Tibial artery (tissue), 4 donors: ENCODE results near the gene FCHSD1.

Experiments
- DNase-seq, 2 donors: peaks; one replicate each; pipeline ENCODE4 v3.0.0-alpha.2; 2019
- H3K27ac ChIP-seq, 2 donors: fragments of 200-600 bp; sonication (generic) in 1 of 2; 1 replicate in 1 of 2; 2 replicates in 1 of 2; pipeline ENCODE4 v1.5.1; 2018 to 2019; ENCODE audit warnings: mild to moderate bottlenecking in 1 of 2
- H3K27me3 ChIP-seq, 2 donors: fragments of 200-600 bp; sonication (generic) in 1 of 2; one replicate each; pipeline versions ENCODE4 v1.5.1 to v1.6.0; 2016 to 2019
- H3K36me3 ChIP-seq, 3 donors: fragments of 200-600 bp; sonication (generic) in 2 of 3; one replicate each; pipeline ENCODE4 v1.5.1; 2016 to 2019; ENCODE audit warnings: mild to moderate bottlenecking in 2 of 3
- H3K4me1 ChIP-seq, 4 donors: fragments of 200-600 bp; sonication (generic) in 2 of 4; 1 replicate in 3 of 4; 2 replicates in 1 of 4; pipeline ENCODE4 v1.5.1; 2016 to 2019
- H3K4me3 ChIP-seq, 2 donors: fragments of 200-600 bp; sonication (generic) in 1 of 2; 1 replicate in 1 of 2; 2 replicates in 1 of 2; pipeline ENCODE4 v1.5.1; 2018 to 2019; ENCODE audit warnings: mild to moderate bottlenecking in 2 of 2
- H3K9me3 ChIP-seq, 3 donors: fragments of 200-600 bp; sonication (generic) in 1 of 3; one replicate each; pipeline ENCODE4 v1.5.1; 2016 to 2019
- CTCF ChIP-seq, 2 experiments: fragments of 200-600 bp in 1 of 2; fragments of 450-650 bp in 1 of 2; IDR thresholded peaks; one replicate each; pipeline ENCODE4 v1.5.1; 2017 to 2019; ENCODE audit warnings: antibody characterized with exemption in 2 of 2, mild to moderate bottlenecking in 1 of 2, moderate library complexity in 1 of 2
- intact Hi-C: fragments of 100-400 bp; cut with DNase I; formaldehyde crosslinking; loops from one replicate; pipeline ENCODE4 v1.15.0; 2023; ENCODE audit warnings: low total_unique reads

Gene FCHSD1

GRCh38 chr5:141680178-141680577 lies 29.0 kb upstream of the FCHSD1 start:
- Histone ChIP-seq H3K27me3 (no peaks in the 10 kb centered on the region), H3K4me3 (no peak overlapping the region), H3K27ac (no peak overlapping the region), H3K36me3 (no peaks in the 10 kb centered on the region), H3K9me3 (no peaks in the 10 kb centered on the region), H3K4me1 (peaks cover 0 to 31% (median 21%) of the 10 kb centered on the region in 4 donors)
- intact Hi-C loops = no loop called here
- no peak for DNase-seq
- TF ChIP-seq CTCF (IDR thresholded peaks at IDR 0.05) = no peak

- Histone ChIP-seq H3K4me3 (no peak overlapping the region), H3K27ac (no peak overlapping the region), H3K27me3 (no peaks in the 10 kb centered on the region), H3K4me1 (peaks cover 0 to 28% (median 19%) of the 10 kb centered on the region in 4 donors), H3K9me3 (no peaks in the 10 kb centered on the region), H3K36me3 (peaks cover 0 to 5% (median 0%) of the 10 kb centered on the region in 3 donors)
- no peak for DNase-seq
- no peak for TF ChIP-seq CTCF (IDR thresholded peaks at IDR 0.05)
- intact Hi-C loops = no loop called here
Observed at GRCh38 chr5:141677415-141677814, 26.2 kb upstream of the FCHSD1 start.

GRCh38 chr5:141675672-141676071 lies 24.5 kb upstream of the FCHSD1 start:
- peaks cover 0 to 19% (median 0%) of the 10 kb centered on the region in 3 donors for H3K36me3 ChIP-seq

GRCh38 chr5:141674747-141675146 lies 23.5 kb upstream of the FCHSD1 start:
- no peak for DNase-seq
- Histone ChIP-seq H3K36me3 (peaks cover 0 to 19% (median 0%) of the 10 kb centered on the region in 3 donors), H3K9me3 (no peaks in the 10 kb centered on the region), H3K27ac (no peak overlapping the region), H3K4me1 (peaks cover 0 to 3% (median 0%) of the 10 kb centered on the region in 4 donors), H3K27me3 (no peaks in the 10 kb centered on the region), H3K4me3 (no peak overlapping the region)
- no peak for TF ChIP-seq CTCF (IDR thresholded peaks at IDR 0.05)
- intact Hi-C loops = no loop called here

More at GRCh38 chr5:141675672-141676071, 24.5 kb upstream of the FCHSD1 start:
- TF ChIP-seq CTCF (IDR thresholded peaks at IDR 0.05) = no peak
- intact Hi-C loops = no loop called here
- no peak for DNase-seq
- Histone ChIP-seq H3K4me3 (no peak overlapping the region), H3K4me1 (peaks cover 0 to 10% (median 3%) of the 10 kb centered on the region in 4 donors), H3K27me3 (no peaks in the 10 kb centered on the region), H3K9me3 (no peaks in the 10 kb centered on the region), H3K27ac (no peak overlapping the region)

GRCh38 chr5:141672841-141673813 lies 21.9 kb upstream of the FCHSD1 start:
- Histone ChIP-seq H3K27ac (no peak overlapping the region), H3K9me3 (no peaks in the 10 kb centered on the region), H3K4me3 (no peak overlapping the region), H3K36me3 (peaks cover 0 to 31% (median 0%) of the 10 kb centered on the region in 3 donors), H3K4me1 (no peaks in the 10 kb centered on the region), H3K27me3 (no peaks in the 10 kb centered on the region)
- TF ChIP-seq CTCF (IDR thresholded peaks at IDR 0.05) = no peak
- intact Hi-C loops = no loop called here
- DNase-seq = no peak
